Neural progenitor cell (in vitro differentiated cells): ENCODE measurements around the gene INHBC. TPM values are rescaled to one million over a fixed set of nuclear protein-coding genes. Genes with fewer than 3 reads are reported as not detected.

Source experiments
- DNase-seq: peaks from one replicate; pipeline ENCODE4 v3.0.0-alpha.2; 2016; ENCODE audit warnings: low spot score
- H2AFZ ChIP-seq: fragments of 200-600 bp; sonication (generic); replicated peaks from 2 replicates; pipeline ENCODE4 v1.6.1; 2016; ENCODE audit warnings: antibody characterized with exemption
- H3F3A ChIP-seq: fragments of 200-600 bp; sonication (generic); 2 replicates; pipeline ENCODE4 v1.6.1; 2016; ENCODE audit warnings: antibody characterized with exemption, low read depth
- H3K27ac ChIP-seq: fragments of 200-600 bp; sonication (generic); 2 replicates; pipeline ENCODE4 v1.5.1; 2016; ENCODE audit warnings: mild to moderate bottlenecking
- H3K27me3 ChIP-seq: fragments of 200-600 bp; sonication (generic); 2 replicates; pipeline ENCODE4 v1.6.1; 2016; ENCODE audit warnings: mild to moderate bottlenecking, moderate library complexity
- H3K36me3 ChIP-seq: fragments of 200-600 bp; sonication (generic); 2 replicates; pipeline ENCODE4 v1.5.1; 2016
- H3K4me1 ChIP-seq: fragments of 200-600 bp; sonication (generic); 2 replicates; pipeline ENCODE4 v1.6.1; 2016; ENCODE audit warnings: mixed run types
- H3K4me2 ChIP-seq: fragments of 200-600 bp; sonication (generic); 2 replicates; pipeline ENCODE4 v1.6.1; 2016
- H3K4me3 ChIP-seq: fragments of 200-600 bp; sonication (generic); 2 replicates; pipeline ENCODE4 v1.5.1; 2016
- H3K79me2 ChIP-seq: fragments of 200-600 bp; sonication (generic); 2 replicates; pipeline ENCODE4 v1.6.1; 2016; ENCODE audit warnings: low read depth
- H3K9ac ChIP-seq: fragments of 200-600 bp; sonication (generic); 2 replicates; pipeline ENCODE4 v1.6.1; 2016
- H3K9me3 ChIP-seq: fragments of 200-600 bp; sonication (generic); 2 replicates; pipeline ENCODE4 v1.5.1; 2016; ENCODE audit warnings: low read depth
- H4K20me1 ChIP-seq: fragments of 200-600 bp; sonication (generic); 2 replicates; pipeline ENCODE4 v1.6.1; 2016; ENCODE audit warnings: low read depth
- H3K27ac Mint-ChIP-seq: 3 replicates; pipeline ENCODE4 v1.8.0; 2021; ENCODE audit warnings: mixed read lengths
- H3K27me3 Mint-ChIP-seq: 2 replicates; pipeline ENCODE4 v1.8.0; 2022; ENCODE audit warnings: low read depth, mild to moderate bottlenecking, inconsistent platforms, moderate library complexity, mixed read lengths; ENCODE audit not compliant: insufficient read depth
- H3K36me3 Mint-ChIP-seq: 3 replicates; pipeline ENCODE4 v1.8.0; 2021; ENCODE audit warnings: mixed read lengths
- H3K4me1 Mint-ChIP-seq: 3 replicates; pipeline ENCODE4 v1.8.0; 2021; ENCODE audit warnings: mixed read lengths
- H3K4me3 Mint-ChIP-seq: 3 replicates; pipeline ENCODE4 v1.8.0; 2021; ENCODE audit warnings: mild to moderate bottlenecking, moderate library complexity, mixed read lengths
- H3K9me3 Mint-ChIP-seq: 3 replicates; pipeline ENCODE4 v1.8.0; 2020; ENCODE audit warnings: mixed read lengths
- EZH2 ChIP-seq: fragments of 200-600 bp; sonication (generic); IDR thresholded peaks from 2 replicates; pipeline ENCODE4 v1.6.1; 2017; ENCODE audit warnings: antibody characterized with exemption, mild to moderate bottlenecking, moderate library complexity
- EZH2phosphoT487 ChIP-seq: fragments of 200-600 bp; sonication (generic); IDR thresholded peaks from 2 replicates; pipeline ENCODE4 v1.6.1; 2017; ENCODE audit warnings: antibody characterized with exemption
- total RNA-seq: library from RNA; depleted of rRNA; stranded (reverse); fragments of >200 nt; gene quantifications from 2 replicates; pipeline ENCODE4 v1.2.3, GENCODE V29; 2015; ENCODE audit warnings: low replicate concordance
- TF ChIP-seq, protein P1 (sequence below): fragments of 200-600 bp; sonication (generic); IDR thresholded peaks from 2 replicates; pipeline ENCODE4 v1.5.1; 2017; ENCODE audit warnings: antibody characterized with exemption, mild to moderate bottlenecking

Gene INHBC
- total RNA-seq, 1 donor from 2014 or later: not detected

DNA sequence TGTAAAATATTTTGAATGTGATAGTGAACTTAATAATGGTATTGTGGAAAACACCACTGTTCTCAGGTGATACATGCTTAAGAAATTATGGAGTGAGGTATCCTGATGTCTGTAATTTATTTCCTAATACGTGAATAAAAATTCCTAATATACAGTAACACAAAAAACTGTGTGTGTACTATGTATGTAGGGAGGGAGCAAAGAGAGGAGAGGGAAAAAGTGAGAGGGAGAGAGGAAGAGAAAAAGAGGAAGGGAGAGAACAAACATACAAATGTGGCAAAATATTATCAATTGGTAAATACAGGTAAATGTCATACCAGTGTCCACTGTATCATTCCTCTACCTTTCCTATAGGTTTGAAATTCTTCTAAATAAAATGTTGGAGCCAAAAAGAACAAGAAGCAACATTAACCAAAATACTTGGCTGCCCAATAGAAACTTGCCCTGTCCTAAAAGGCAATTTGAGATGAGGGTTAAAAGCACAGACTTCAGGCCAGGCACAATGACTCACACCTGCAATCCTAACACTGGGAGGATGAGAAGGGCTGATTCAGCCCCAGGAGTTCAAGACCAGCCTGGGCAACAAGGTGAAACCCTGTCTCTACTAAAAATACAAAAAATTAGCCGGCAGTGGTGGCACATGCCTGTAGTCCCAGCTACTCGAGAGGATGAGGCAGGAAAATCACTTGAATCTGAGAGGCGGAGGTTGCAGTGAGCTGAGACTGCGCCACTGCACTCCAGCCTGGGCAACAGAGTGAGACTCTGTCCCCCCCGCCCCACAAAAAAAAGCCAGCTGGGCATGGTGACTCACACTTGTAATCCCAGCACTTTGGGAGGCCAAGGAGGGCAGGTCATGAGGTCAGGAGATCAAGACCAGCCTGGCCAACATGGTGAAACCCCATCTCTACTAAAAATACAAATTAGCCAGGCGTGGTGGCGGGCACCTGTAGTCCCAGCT, 18.3 kb upstream of the INHBC start:
- Histone ChIP-seq H3K9ac (no peak overlapping the region), H3K27ac (no peak overlapping the region), H3K79me2 (peaks cover 70% of the 10 kb centered on the region), H3F3A (no peaks in the 10 kb centered on the region), H3K4me3 (no peak overlapping the region), H3K36me3 (no peaks in the 10 kb centered on the region), H3K4me1 (peaks cover 7% of the 10 kb centered on the region), H3K27me3 (no peaks in the 10 kb centered on the region), H3K9me3 (no peaks in the 10 kb centered on the region), H2AFZ (no peak overlapping the region), H3K4me2 (no peak overlapping the region), H4K20me1 (peaks cover 37% of the 10 kb centered on the region)
- Mint-ChIP-seq H3K36me3 (peaks cover 16% of the 10 kb centered on the region), H3K27ac (no peak overlapping the region), H3K4me3 (no peak overlapping the region), H3K27me3 (peaks cover 4% of the 10 kb centered on the region), H3K4me1 (peaks cover 8% of the 10 kb centered on the region), H3K9me3 (no peaks in the 10 kb centered on the region)
- no peak for DNase-seq
- TF ChIP-seq, protein P1, sequence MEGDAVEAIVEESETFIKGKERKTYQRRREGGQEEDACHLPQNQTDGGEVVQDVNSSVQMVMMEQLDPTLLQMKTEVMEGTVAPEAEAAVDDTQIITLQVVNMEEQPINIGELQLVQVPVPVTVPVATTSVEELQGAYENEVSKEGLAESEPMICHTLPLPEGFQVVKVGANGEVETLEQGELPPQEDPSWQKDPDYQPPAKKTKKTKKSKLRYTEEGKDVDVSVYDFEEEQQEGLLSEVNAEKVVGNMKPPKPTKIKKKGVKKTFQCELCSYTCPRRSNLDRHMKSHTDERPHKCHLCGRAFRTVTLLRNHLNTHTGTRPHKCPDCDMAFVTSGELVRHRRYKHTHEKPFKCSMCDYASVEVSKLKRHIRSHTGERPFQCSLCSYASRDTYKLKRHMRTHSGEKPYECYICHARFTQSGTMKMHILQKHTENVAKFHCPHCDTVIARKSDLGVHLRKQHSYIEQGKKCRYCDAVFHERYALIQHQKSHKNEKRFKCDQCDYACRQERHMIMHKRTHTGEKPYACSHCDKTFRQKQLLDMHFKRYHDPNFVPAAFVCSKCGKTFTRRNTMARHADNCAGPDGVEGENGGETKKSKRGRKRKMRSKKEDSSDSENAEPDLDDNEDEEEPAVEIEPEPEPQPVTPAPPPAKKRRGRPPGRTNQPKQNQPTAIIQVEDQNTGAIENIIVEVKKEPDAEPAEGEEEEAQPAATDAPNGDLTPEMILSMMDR: no peak
- TF ChIP-seq EZH2 (no peak), EZH2phosphoT487 (no peak)

DNA sequence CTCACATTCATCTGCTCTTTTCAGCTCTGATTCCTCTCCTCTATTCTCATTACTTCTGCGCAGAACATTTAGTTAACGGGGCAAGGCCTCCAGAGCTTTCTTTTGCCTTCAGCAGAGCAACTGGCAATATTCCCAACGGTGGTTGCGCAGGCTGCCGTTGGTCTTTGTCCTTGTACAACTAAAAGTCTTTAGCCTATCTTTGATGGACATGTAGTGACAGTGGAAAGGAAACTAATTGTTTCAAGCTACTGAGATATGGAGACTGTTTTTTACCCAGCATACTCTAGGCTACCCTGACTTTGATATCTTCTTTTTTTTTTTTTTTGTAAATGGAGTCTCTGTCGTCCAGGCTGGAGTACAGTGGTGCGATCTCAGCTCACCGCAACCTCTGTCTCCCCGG, 16.3 kb upstream of the INHBC start:
- Mint-ChIP-seq H3K4me3 (no peak overlapping the region), H3K36me3 (peaks cover 20% of the 10 kb centered on the region), H3K27ac (no peak overlapping the region), H3K9me3 (no peaks in the 10 kb centered on the region), H3K27me3 (peaks cover 4% of the 10 kb centered on the region), H3K4me1 (peaks cover 8% of the 10 kb centered on the region)
- no peak for DNase-seq
- Histone ChIP-seq H3K27ac (no peak overlapping the region), H3K4me3 (no peak overlapping the region), H3K9me3 (no peaks in the 10 kb centered on the region), H3K36me3 (no peaks in the 10 kb centered on the region), H2AFZ (no peak overlapping the region), H3K27me3 (no peaks in the 10 kb centered on the region), H3K9ac (no peak overlapping the region), H3K4me2 (no peak overlapping the region), H4K20me1 (peaks cover 37% of the 10 kb centered on the region), H3K4me1 (peaks cover 7% of the 10 kb centered on the region), H3K79me2 (peaks cover 74% of the 10 kb centered on the region), H3F3A (no peaks in the 10 kb centered on the region)
- TF ChIP-seq, protein P1: no peak

DNA sequence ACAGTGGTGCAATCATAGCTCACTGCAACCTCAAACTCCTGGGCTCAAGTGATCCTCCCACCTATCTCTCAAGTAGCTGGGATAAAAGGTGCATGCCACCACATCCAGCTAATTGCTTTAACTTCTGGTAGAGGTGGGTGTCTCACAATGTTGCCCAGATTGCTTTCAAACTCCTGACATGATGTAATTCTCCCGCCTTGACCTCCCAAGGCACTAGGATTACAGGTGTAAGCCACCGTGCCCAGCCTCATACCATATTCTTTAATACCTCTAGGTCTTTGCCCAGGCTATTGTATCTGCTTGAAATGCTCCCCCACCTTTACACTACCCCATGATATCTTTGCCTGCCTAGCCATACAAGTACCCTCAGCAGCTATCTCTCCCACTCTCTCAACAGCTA, 15.1 kb upstream of the INHBC start:
- Histone ChIP-seq H3K9me3 (no peaks in the 10 kb centered on the region), H3K27ac (no peak overlapping the region), H4K20me1 (peaks cover 32% of the 10 kb centered on the region), H2AFZ (no peak overlapping the region), H3K4me1 (peaks cover 7% of the 10 kb centered on the region), H3K4me2 (no peak overlapping the region), H3F3A (no peaks in the 10 kb centered on the region), H3K36me3 (no peaks in the 10 kb centered on the region), H3K4me3 (no peak overlapping the region), H3K9ac (no peak overlapping the region), H3K27me3 (no peaks in the 10 kb centered on the region), H3K79me2 (peaks cover 78% of the 10 kb centered on the region)
- Mint-ChIP-seq H3K4me3 (no peak overlapping the region), H3K27me3 (no peaks in the 10 kb centered on the region), H3K9me3 (no peaks in the 10 kb centered on the region), H3K36me3 (peaks cover 22% of the 10 kb centered on the region), H3K4me1 (peaks cover 8% of the 10 kb centered on the region), H3K27ac (no peak overlapping the region)
- TF ChIP-seq, protein P1: no peak
- DNase-seq: no peak
